ENCODE measurements around the gene WDR46. TPM values are rescaled to one million over a fixed set of nuclear protein-coding genes. Genes with fewer than 3 reads are reported as not detected.

Gene WDR46
- total and polyA plus RNA-seq, 2 of the 13 experiments (the other 11 are each of a cell fraction or from before 2014, with no cell fraction given), result 47.4 to 105 TPM

DNA sequence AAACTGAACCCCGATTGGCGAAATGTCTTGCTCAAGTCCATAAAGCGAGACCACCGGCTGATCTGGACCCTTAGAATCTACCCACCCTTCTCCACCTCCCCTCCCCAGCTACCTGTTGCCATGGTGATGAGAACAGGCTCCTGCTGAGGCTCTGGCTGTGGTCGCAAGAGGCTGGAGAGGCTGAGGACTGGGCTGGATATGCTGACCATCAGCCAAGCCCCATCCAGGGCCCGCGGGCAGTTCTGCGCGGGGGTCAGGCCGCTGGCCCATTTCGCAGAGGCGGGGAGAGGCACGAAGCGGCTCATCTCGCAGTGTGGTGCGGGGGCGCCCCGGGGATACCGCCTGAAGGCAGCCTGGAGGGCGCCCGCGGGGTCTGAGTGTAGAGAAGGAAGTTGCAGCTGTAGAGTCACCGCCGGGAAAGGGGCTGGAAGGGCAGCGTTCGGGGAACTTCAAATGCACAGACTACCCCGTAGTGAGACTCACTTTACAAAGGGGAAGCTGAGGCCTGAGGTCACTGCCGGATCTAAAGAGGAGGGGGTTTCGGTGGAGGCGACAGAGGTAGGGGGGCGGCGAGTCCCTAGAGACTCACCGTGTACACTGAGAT is 24.2 kb upstream of the WDR46 start (continued):
- TF ChIP-seq TSC22D2 (CRISPR knock-in tag; IDR thresholded peaks at IDR 0.05; ENCODE audit: borderline replicate concordance), result no peak
- TF ChIP-seq ZNF761 (CRISPR knock-in tag; conservative IDR thresholded peaks at IDR 0.05), result no peak
- TF ChIP-seq NFKB2 (CRISPR knock-in tag; IDR thresholded peaks at IDR 0.05; ENCODE audit: borderline replicate concordance), result no peak
- TF ChIP-seq ZNF337 (CRISPR knock-in tag; IDR thresholded peaks at IDR 0.05; ENCODE audit: borderline replicate concordance, low read depth), result no peak
- TF ChIP-seq, protein P1, sequence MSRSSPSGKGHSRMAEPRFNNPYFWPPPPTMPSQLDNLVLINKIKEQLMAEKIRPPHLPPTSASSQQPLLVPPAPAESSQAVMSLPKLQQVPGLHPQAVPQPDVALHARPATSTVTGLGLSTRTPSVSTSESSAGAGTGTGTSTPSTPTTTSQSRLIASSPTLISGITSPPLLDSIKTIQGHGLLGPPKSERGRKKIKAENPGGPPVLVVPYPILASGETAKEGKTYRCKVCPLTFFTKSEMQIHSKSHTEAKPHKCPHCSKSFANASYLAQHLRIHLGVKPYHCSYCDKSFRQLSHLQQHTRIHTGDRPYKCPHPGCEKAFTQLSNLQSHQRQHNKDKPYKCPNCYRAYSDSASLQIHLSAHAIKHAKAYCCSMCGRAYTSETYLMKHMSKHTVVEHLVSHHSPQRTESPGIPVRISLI (CRISPR knock-in tag; IDR thresholded peaks at IDR 0.05; ENCODE audit: borderline replicate concordance), result no peak
- no peak for TF ChIP-seq ZNF644 (CRISPR knock-in tag; IDR thresholded peaks at IDR 0.05; ENCODE audit: low read depth)
- no peak for TF ChIP-seq ZZZ3 (CRISPR knock-in tag; IDR thresholded peaks at IDR 0.05; ENCODE audit: borderline replicate concordance)
- TF ChIP-seq SRSF4 (IDR thresholded peaks at IDR 0.05; ENCODE audit: low read depth, low read length, poor library complexity, severe bottlenecking), result no peak
- no peak for TF ChIP-seq TCF7 (IDR thresholded peaks at IDR 0.05; ENCODE audit: low read depth)
- TF ChIP-seq ZNF883 (CRISPR knock-in tag; IDR thresholded peaks at IDR 0.05; ENCODE audit: not compliant biosample characterization), result peak; percentile 18
- 0 out of 2 replicates have a peak, but pooled peaks have one; percentile 36 for TF ChIP-seq ZSCAN25 (CRISPR knock-in tag; IDR thresholded peaks at IDR 0.05)
- TF ChIP-seq PCBP2 (optimal IDR thresholded peaks at IDR 0.05; ENCODE audit: low read depth, low read length, poor library complexity, severe bottlenecking), result no peak
- TF ChIP-seq, protein P2, sequence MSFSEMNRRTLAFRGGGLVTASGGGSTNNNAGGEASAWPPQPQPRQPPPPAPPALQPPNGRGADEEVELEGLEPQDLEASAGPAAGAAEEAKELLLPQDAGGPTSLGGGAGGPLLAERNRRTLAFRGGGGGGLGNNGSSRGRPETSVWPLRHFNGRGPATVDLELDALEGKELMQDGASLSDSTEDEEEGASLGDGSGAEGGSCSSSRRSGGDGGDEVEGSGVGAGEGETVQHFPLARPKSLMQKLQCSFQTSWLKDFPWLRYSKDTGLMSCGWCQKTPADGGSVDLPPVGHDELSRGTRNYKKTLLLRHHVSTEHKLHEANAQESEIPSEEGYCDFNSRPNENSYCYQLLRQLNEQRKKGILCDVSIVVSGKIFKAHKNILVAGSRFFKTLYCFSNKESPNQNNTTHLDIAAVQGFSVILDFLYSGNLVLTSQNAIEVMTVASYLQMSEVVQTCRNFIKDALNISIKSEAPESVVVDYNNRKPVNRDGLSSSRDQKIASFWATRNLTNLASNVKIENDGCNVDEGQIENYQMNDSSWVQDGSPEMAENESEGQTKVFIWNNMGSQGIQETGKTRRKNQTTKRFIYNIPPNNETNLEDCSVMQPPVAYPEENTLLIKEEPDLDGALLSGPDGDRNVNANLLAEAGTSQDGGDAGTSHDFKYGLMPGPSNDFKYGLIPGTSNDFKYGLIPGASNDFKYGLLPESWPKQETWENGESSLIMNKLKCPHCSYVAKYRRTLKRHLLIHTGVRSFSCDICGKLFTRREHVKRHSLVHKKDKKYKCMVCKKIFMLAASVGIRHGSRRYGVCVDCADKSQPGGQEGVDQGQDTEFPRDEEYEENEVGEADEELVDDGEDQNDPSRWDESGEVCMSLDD (CRISPR knock-in tag; IDR thresholded peaks at IDR 0.05; ENCODE audit: borderline replicate concordance), result no peak
- no peak for TF ChIP-seq ZNF33B (CRISPR knock-in tag; IDR thresholded peaks at IDR 0.05)
- TF ChIP-seq ZKSCAN1 (IDR thresholded peaks at IDR 0.05; ENCODE audit: low read length), result no peak
- TF ChIP-seq POLR2A (IDR thresholded peaks at IDR 0.05; ENCODE audit: insufficient read depth in 1 of 2, low read depth in 2 of 2, low read length in 2 of 2), result no peak
- TF ChIP-seq, protein P3, sequence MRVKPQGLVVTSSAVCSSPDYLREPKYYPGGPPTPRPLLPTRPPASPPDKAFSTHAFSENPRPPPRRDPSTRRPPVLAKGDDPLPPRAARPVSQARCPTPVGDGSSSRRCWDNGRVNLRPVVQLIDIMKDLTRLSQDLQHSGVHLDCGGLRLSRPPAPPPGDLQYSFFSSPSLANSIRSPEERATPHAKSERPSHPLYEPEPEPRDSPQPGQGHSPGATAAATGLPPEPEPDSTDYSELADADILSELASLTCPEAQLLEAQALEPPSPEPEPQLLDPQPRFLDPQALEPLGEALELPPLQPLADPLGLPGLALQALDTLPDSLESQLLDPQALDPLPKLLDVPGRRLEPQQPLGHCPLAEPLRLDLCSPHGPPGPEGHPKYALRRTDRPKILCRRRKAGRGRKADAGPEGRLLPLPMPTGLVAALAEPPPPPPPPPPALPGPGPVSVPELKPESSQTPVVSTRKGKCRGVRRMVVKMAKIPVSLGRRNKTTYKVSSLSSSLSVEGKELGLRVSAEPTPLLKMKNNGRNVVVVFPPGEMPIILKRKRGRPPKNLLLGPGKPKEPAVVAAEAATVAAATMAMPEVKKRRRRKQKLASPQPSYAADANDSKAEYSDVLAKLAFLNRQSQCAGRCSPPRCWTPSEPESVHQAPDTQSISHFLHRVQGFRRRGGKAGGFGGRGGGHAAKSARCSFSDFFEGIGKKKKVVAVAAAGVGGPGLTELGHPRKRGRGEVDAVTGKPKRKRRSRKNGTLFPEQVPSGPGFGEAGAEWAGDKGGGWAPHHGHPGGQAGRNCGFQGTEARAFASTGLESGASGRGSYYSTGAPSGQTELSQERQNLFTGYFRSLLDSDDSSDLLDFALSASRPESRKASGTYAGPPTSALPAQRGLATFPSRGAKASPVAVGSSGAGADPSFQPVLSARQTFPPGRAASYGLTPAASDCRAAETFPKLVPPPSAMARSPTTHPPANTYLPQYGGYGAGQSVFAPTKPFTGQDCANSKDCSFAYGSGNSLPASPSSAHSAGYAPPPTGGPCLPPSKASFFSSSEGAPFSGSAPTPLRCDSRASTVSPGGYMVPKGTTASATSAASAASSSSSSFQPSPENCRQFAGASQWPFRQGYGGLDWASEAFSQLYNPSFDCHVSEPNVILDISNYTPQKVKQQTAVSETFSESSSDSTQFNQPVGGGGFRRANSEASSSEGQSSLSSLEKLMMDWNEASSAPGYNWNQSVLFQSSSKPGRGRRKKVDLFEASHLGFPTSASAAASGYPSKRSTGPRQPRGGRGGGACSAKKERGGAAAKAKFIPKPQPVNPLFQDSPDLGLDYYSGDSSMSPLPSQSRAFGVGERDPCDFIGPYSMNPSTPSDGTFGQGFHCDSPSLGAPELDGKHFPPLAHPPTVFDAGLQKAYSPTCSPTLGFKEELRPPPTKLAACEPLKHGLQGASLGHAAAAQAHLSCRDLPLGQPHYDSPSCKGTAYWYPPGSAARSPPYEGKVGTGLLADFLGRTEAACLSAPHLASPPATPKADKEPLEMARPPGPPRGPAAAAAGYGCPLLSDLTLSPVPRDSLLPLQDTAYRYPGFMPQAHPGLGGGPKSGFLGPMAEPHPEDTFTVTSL (CRISPR knock-in tag; IDR thresholded peaks at IDR 0.05; ENCODE audit: borderline replicate concordance), result no peak
- TF ChIP-seq, protein P4, sequence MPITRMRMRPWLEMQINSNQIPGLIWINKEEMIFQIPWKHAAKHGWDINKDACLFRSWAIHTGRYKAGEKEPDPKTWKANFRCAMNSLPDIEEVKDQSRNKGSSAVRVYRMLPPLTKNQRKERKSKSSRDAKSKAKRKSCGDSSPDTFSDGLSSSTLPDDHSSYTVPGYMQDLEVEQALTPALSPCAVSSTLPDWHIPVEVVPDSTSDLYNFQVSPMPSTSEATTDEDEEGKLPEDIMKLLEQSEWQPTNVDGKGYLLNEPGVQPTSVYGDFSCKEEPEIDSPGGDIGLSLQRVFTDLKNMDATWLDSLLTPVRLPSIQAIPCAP (CRISPR knock-in tag; IDR thresholded peaks at IDR 0.05; ENCODE audit: low read depth), result no peak
- TF ChIP-seq, protein P5, sequence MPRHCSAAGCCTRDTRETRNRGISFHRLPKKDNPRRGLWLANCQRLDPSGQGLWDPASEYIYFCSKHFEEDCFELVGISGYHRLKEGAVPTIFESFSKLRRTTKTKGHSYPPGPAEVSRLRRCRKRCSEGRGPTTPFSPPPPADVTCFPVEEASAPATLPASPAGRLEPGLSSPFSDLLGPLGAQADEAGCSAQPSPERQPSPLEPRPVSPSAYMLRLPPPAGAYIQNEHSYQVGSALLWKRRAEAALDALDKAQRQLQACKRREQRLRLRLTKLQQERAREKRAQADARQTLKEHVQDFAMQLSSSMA (CRISPR knock-in tag; IDR thresholded peaks at IDR 0.05), result no peak
